CMK (cell line): Measurements from ENCODE around the gene HOXD11.

Source experiments
- DNase-seq: peaks from one replicate; pipeline ENCODE4 v3.0.0-alpha.2; 2010; ENCODE audit warnings: low read depth

HOXD11 gene

GRCh38 chr2:176105078-176105729 is 1.9 kb upstream of the HOXD11 start:
- no peak for DNase-seq

GRCh38 chr2:176105730-176106580 is 1.1 kb upstream of the HOXD11 start:
- no peak for DNase-seq

- no peak for DNase-seq
Measured at GRCh38 chr2:176107731-176108181, 676 bp downstream of the HOXD11 start.

- DNase-seq, result no peak
Measured at GRCh38 chr2:176109192-176109901, 2.3 kb downstream of the HOXD11 start.

- no peak for DNase-seq
Measured at GRCh38 chr2:176109946-176110345, 2.9 kb downstream of the HOXD11 start.

GRCh38 chr2:176110415-176111308 is 3.6 kb downstream of the HOXD11 start:
- DNase-seq, result no peak

- no peak for DNase-seq
Measured at GRCh38 chr2:176111309-176111663, 4.2 kb downstream of the HOXD11 start.

- no peak for DNase-seq
Measured at GRCh38 chr2:176111846-176112374, 4.8 kb downstream of the HOXD11 start.

- DNase-seq, result no peak
Measured at GRCh38 chr2:176112375-176113302, 5.6 kb downstream of the HOXD11 start.

- no peak for DNase-seq
Measured at GRCh38 chr2:176114120-176114929, 7.2 kb downstream of the HOXD11 start.

- no peak for DNase-seq
Measured at GRCh38 chr2:176114930-176115625, 8.0 kb downstream of the HOXD11 start.

GRCh38 chr2:176115883-176116813 is 9.1 kb downstream of the HOXD11 start, which contains the start of gene HOXD10:
TSS of gene HOXD10 (plus strand) at chr2:176116778. CDS start at chr2:176116834, 56 bp downstream.
- DNase-seq, result no peak

- DNase-seq, result no peak
Measured at GRCh38 chr2:176117162-176117822, 10.2 kb downstream of the HOXD11 start.

GRCh38 chr2:176117823-176118371 is 10.8 kb downstream of the HOXD11 start:
- no peak for DNase-seq

GRCh38 chr2:176118601-176119339 is 11.7 kb downstream of the HOXD11 start:
- DNase-seq, result no peak
